Activated CD4-positive, CD25-positive, alpha-beta regulatory T cell (primary cell): ENCODE data around the gene PRRX2.
"Not testable (repeated sequence)": the region's sequence is repeated elsewhere in the genome, so short reads cannot be mapped to it uniquely, and the experiment has no call there.

Experiments used
- DNase-seq, 4 experiments: peaks; one replicate each; lab custom pipeline; 2025; lab: John Stamatoyannopoulos, UW

Gene PRRX2

GRCh38 chr9:129653823-129654553 is 11.5 kb upstream of the PRRX2 start:
- DNase-seq, result no peak

- DNase-seq, result no peak
Measured at GRCh38 chr9:129654554-129655040, 10.8 kb upstream of the PRRX2 start.

GRCh38 chr9:129655154-129655553 is 10.3 kb upstream of the PRRX2 start:
- no peak for DNase-seq

GRCh38 chr9:129655696-129656095 is 9.8 kb upstream of the PRRX2 start:
- no peak for DNase-seq

- no peak for DNase-seq
Measured at GRCh38 chr9:129656795-129657390, 8.6 kb upstream of the PRRX2 start.

GRCh38 chr9:129661029-129661428 is 4.4 kb upstream of the PRRX2 start:
- no peak for DNase-seq

- not testable (repeated sequence) for DNase-seq
Measured at GRCh38 chr9:129662239-129662638, 3.2 kb upstream of the PRRX2 start.

GRCh38 chr9:129664746-129665388 is 580 bp upstream of the PRRX2 start:
- DNase-seq, result no peak

- no peak for DNase-seq
Measured at GRCh38 chr9:129665814-129666520, 520 bp downstream of the PRRX2 start.

GRCh38 chr9:129666575-129666974 is 1.1 kb downstream of the PRRX2 start:
- no peak for DNase-seq

GRCh38 chr9:129667378-129667777 is 1.9 kb downstream of the PRRX2 start:
- no peak for DNase-seq

- DNase-seq, result no peak
Measured at GRCh38 chr9:129667850-129668249, 2.4 kb downstream of the PRRX2 start.

GRCh38 chr9:129669141-129669718 is 3.8 kb downstream of the PRRX2 start:
- DNase-seq, result no peak

- no peak for DNase-seq
Measured at GRCh38 chr9:129669946-129670345, 4.5 kb downstream of the PRRX2 start.

GRCh38 chr9:129671065-129671464 is 5.6 kb downstream of the PRRX2 start:
- DNase-seq, result no peak

GRCh38 chr9:129671519-129671918 is 6.1 kb downstream of the PRRX2 start:
- no peak for DNase-seq

- no peak for DNase-seq
Measured at GRCh38 chr9:129672702-129673101, 7.3 kb downstream of the PRRX2 start.

GRCh38 chr9:129673602-129674001 is 8.2 kb downstream of the PRRX2 start:
- no peak for DNase-seq

- DNase-seq, result no peak
Measured at GRCh38 chr9:129674229-129674628, 8.8 kb downstream of the PRRX2 start.

GRCh38 chr9:129675620-129676019 is 10.2 kb downstream of the PRRX2 start:
- no peak for DNase-seq

GRCh38 chr9:129676287-129676686 is 10.8 kb downstream of the PRRX2 start:
- DNase-seq, result no peak

GRCh38 chr9:129676975-129677374 is 11.5 kb downstream of the PRRX2 start:
- no peak for DNase-seq
